H9 (cell line): ENCODE data around the gene HACD1. TPM values are rescaled to one million over a fixed set of nuclear protein-coding genes. Genes with fewer than 3 reads are reported as not detected.

ENCODE experiments used
- DNase-seq: peaks from one replicate; pipeline ENCODE4 v3.0.0-alpha.2; 2017
- H2AFZ ChIP-seq: one replicate; pipeline ENCODE4 v1.6.1; 2013; ENCODE audit warnings: mild to moderate bottlenecking, low read length, control low read depth, moderate library complexity
- H2AK5ac ChIP-seq: 2 replicates; pipeline ENCODE4 v1.6.1; 2013; ENCODE audit warnings: low read length, control low read depth, mixed read lengths; ENCODE audit not compliant: insufficient read length
- H2BK120ac ChIP-seq: one replicate; pipeline ENCODE4 v1.6.1; 2013; ENCODE audit warnings: low read depth, mild to moderate bottlenecking, low read length, control low read depth, inconsistent platforms; ENCODE audit not compliant: poor library complexity, severe bottlenecking
- H2BK12ac ChIP-seq: 2 replicates; pipeline ENCODE4 v1.6.1; 2013; ENCODE audit warnings: low read length, control low read depth, mixed read lengths, low read depth; ENCODE audit not compliant: insufficient read length
- H2BK15ac ChIP-seq: 2 replicates; pipeline ENCODE4 v1.6.1; 2013; ENCODE audit warnings: low read depth, low read length, control low read depth
- H2BK20ac ChIP-seq: one replicate; pipeline ENCODE4 v1.6.1; 2013; ENCODE audit warnings: low read depth, mild to moderate bottlenecking, low read length, control low read depth, inconsistent platforms; ENCODE audit not compliant: poor library complexity, severe bottlenecking
- H2BK5ac ChIP-seq: 2 replicates; pipeline ENCODE4 v1.6.1; 2013; ENCODE audit warnings: low read length, control low read depth, mixed read lengths; ENCODE audit not compliant: insufficient read length
- H3K14ac ChIP-seq: 2 replicates; pipeline ENCODE4 v1.6.1; 2013; ENCODE audit warnings: low read length, control low read depth; ENCODE audit not compliant: insufficient read depth
- H3K18ac ChIP-seq: 2 replicates; pipeline ENCODE4 v1.6.1; 2013; ENCODE audit warnings: low read depth, mild to moderate bottlenecking, mixed read lengths, low read length, control low read depth; ENCODE audit not compliant: insufficient read length
- H3K23ac ChIP-seq: 2 replicates; pipeline ENCODE4 v1.6.1; 2013; ENCODE audit warnings: low read length, control low read depth, mixed read lengths, low read depth; ENCODE audit not compliant: insufficient read length
- H3K23me2 ChIP-seq: 2 replicates; pipeline ENCODE4 v1.6.1; 2013; ENCODE audit warnings: low read depth, mild to moderate bottlenecking, mixed read lengths, low read length, control low read depth; ENCODE audit not compliant: insufficient read length, poor library complexity, severe bottlenecking
- H3K27ac ChIP-seq: 2 replicates; pipeline ENCODE4 v1.5.1; 2013; ENCODE audit warnings: low read length, control low read depth, mixed read lengths, low read depth; ENCODE audit not compliant: insufficient read length
- H3K27me3 ChIP-seq: 2 replicates; pipeline ENCODE4 v1.6.1; 2013; ENCODE audit warnings: low read length, control low read depth, inconsistent platforms; ENCODE audit not compliant: insufficient read depth
- H3K4ac ChIP-seq: 2 replicates; pipeline ENCODE4 v1.6.1; 2013; ENCODE audit warnings: low read depth, mild to moderate bottlenecking, control low read depth, inconsistent platforms, low read length, moderate library complexity
- H3K4me1 ChIP-seq: 2 replicates; pipeline ENCODE4 v1.6.1; 2013; ENCODE audit warnings: low read length, control low read depth, inconsistent platforms; ENCODE audit not compliant: insufficient read depth
- H3K4me2 ChIP-seq: 2 replicates; pipeline ENCODE4 v1.6.1; 2013; ENCODE audit warnings: low read length, control low read depth, mixed read lengths; ENCODE audit not compliant: insufficient read length, insufficient read depth
- H3K56ac ChIP-seq: 2 replicates; pipeline ENCODE4 v1.6.1; 2013; ENCODE audit warnings: low read depth, mild to moderate bottlenecking, mixed read lengths, low read length, control low read depth; ENCODE audit not compliant: insufficient read length
- H3K79me1 ChIP-seq: 2 replicates; pipeline ENCODE4 v1.6.1; 2013; ENCODE audit warnings: low read depth, mild to moderate bottlenecking, moderate library complexity, low read length, control low read depth, inconsistent platforms; ENCODE audit not compliant: insufficient read depth, poor library complexity, severe bottlenecking
- H3K79me2 ChIP-seq: 2 replicates; pipeline ENCODE4 v1.6.1; 2013; ENCODE audit warnings: low read length, control low read depth, inconsistent platforms; ENCODE audit not compliant: insufficient read depth
- H3K9ac ChIP-seq: 2 replicates; pipeline ENCODE4 v1.6.1; 2013; ENCODE audit warnings: low read length, control low read depth, mixed read lengths; ENCODE audit not compliant: insufficient read length; ENCODE audit errors: extremely low read depth
- H3K9me3 ChIP-seq: one replicate; pipeline ENCODE4 v1.6.1; 2013; ENCODE audit warnings: low read depth, low read length, inconsistent platforms; ENCODE audit not compliant: control insufficient read depth
- H3T11ph ChIP-seq: one replicate; pipeline ENCODE4 v1.6.1; 2013; ENCODE audit warnings: mild to moderate bottlenecking, low read length, control low read depth, inconsistent platforms
- H4K20me1 ChIP-seq: one replicate; pipeline ENCODE4 v1.6.1; 2013; ENCODE audit not compliant: control insufficient read depth, insufficient read length, insufficient read depth
- H4K5ac ChIP-seq: 2 replicates; pipeline ENCODE4 v1.6.1; 2013; ENCODE audit warnings: low read depth, mild to moderate bottlenecking, mixed read lengths, low read length, control low read depth; ENCODE audit not compliant: insufficient read length
- H4K8ac ChIP-seq: replicated peaks from 2 replicates; pipeline ENCODE4 v1.6.1; 2013; ENCODE audit warnings: low read length, control low read depth, mixed read lengths, low read depth; ENCODE audit not compliant: insufficient read length
- H4K91ac ChIP-seq: 2 replicates; pipeline ENCODE4 v1.6.1; 2013; ENCODE audit warnings: low read depth, mild to moderate bottlenecking, moderate library complexity, mixed read lengths, low read length, control low read depth; ENCODE audit not compliant: insufficient read length
- H3K27ac Mint-ChIP-seq, 3 experiments: 2 replicates in 2 of 3; 3 replicates in 1 of 3; pipeline ENCODE4 v1.8.0; 2020 to 2021; ENCODE audit warnings: mixed read lengths in 3 of 3, mild to moderate bottlenecking in 1 of 3, moderate library complexity in 1 of 3
- H3K27me3 Mint-ChIP-seq: 2 replicates; pipeline ENCODE4 v1.8.0; 2021; ENCODE audit warnings: low read depth, mild to moderate bottlenecking, moderate library complexity, mixed read lengths
- H3K36me3 Mint-ChIP-seq, 3 experiments: 2 replicates in 2 of 3; 3 replicates in 1 of 3; pipeline ENCODE4 v1.8.0; 2020 to 2021; ENCODE audit warnings: low read depth in 3 of 3, mixed read lengths in 3 of 3; ENCODE audit not compliant: insufficient read depth in 1 of 3
- H3K4me1 Mint-ChIP-seq, 2 experiments: 2 replicates each; pipeline ENCODE4 v1.8.0; 2020; ENCODE audit warnings: mixed read lengths in 2 of 2
- H3K4me3 Mint-ChIP-seq, 2 experiments: 2 replicates in 1 of 2; 3 replicates in 1 of 2; pipeline ENCODE4 v1.8.0; 2020 to 2021; ENCODE audit warnings: mild to moderate bottlenecking in 2 of 2, mixed read lengths in 2 of 2, moderate library complexity in 1 of 2
- H3K9me3 Mint-ChIP-seq, 2 experiments: 2 replicates in 1 of 2; 3 replicates in 1 of 2; pipeline ENCODE4 v1.8.0; 2020; ENCODE audit warnings: mild to moderate bottlenecking in 2 of 2, mixed read lengths in 2 of 2, moderate library complexity in 1 of 2
- CTCF ChIP-seq: fragments of 200-600 bp; sonication (generic); conservative IDR thresholded peaks from 3 replicates; pipeline ENCODE4 v1.8.0; 2021; ENCODE audit warnings: antibody characterized with exemption, mild to moderate bottlenecking
- WGBS: extraction: QIAGEN DNeasy Blood & Tissue Kit; methylation state at CpG from one replicate; pipeline ENCODE4 v1.1.7; 2013; ENCODE audit warnings: missing lambda C conversion rate, low lambda C conversion rate, mixed read lengths; ENCODE audit not compliant: insufficient read length; ENCODE audit errors: extremely low coverage; 5-methylcytosine and 5-hydroxymethylcytosine counted together
- total RNA-seq: library from RNA; stranded (reverse); gene quantifications from 2 replicates; pipeline ENCODE4 v1.2.1, GENCODE V29; 2021

Gene HACD1
- total RNA-seq, 1 experiment from 2014 or later = 25.0 TPM

GRCh38 chr10:17649836-17650235, 32.7 kb upstream of the HACD1 start:
- no peak overlapping the region for H3K56ac ChIP-seq
- no CpG with 5 or more reads among the region's 2 CpGs for WGBS
- no peak overlapping the region for H4K8ac ChIP-seq
- DNase-seq = no peak
- TF ChIP-seq CTCF = no peak
- H2BK5ac ChIP-seq = no peak overlapping the region
- no peak overlapping the region for H2BK12ac ChIP-seq
- H3K4me3 Mint-ChIP-seq = no peak overlapping the region
- peaks cover 13% of the 10 kb centered on the region for H3K9me3 ChIP-seq
- no peak overlapping the region for H3K14ac ChIP-seq
- H3K4me1 ChIP-seq = peaks cover 3% of the 10 kb centered on the region; the same call in 1 of the 2 replicates
- H4K20me1 ChIP-seq = no peaks in the 10 kb centered on the region
- no peak overlapping the region for H2AK5ac ChIP-seq
- H2AFZ ChIP-seq = no peak overlapping the region
- H3K9me3 Mint-ChIP-seq = peaks cover 15 to 27% of the 10 kb centered on the region in 2 experiments
- no peak overlapping the region for H4K5ac ChIP-seq
- H3K27me3 ChIP-seq = no peaks in the 10 kb centered on the region
- peaks cover 30 to 39% (median 34%) of the 10 kb centered on the region in 3 experiments for H3K36me3 Mint-ChIP-seq
- H3K79me2 ChIP-seq = peaks cover 37% of the 10 kb centered on the region
- H3K9ac ChIP-seq = no peak overlapping the region
- H3K27me3 Mint-ChIP-seq = no peaks in the 10 kb centered on the region
- no peak overlapping the region for H2BK120ac ChIP-seq
- 0 out of 7 replicates have a peak overlapping the region, but pooled peaks of 1 of the 3 experiments have one; percentile 47 for H3K27ac Mint-ChIP-seq
- peaks cover 11% of the 10 kb centered on the region for H3K79me1 ChIP-seq
- H3K23me2 ChIP-seq = peaks cover 1% of the 10 kb centered on the region
- no peak overlapping the region for H2BK20ac ChIP-seq
- peaks cover 29 to 45% of the 10 kb centered on the region in 2 experiments for H3K4me1 Mint-ChIP-seq
- H4K91ac ChIP-seq = no peak overlapping the region
- no peak overlapping the region for H3K4me2 ChIP-seq
- H3K4ac ChIP-seq = no peak overlapping the region; the same call in 1 of the 2 replicates
- H3K18ac ChIP-seq = no peak overlapping the region
- no peak overlapping the region for H3K23ac ChIP-seq
- H3T11ph ChIP-seq = no peak overlapping the region
- peak overlapping the region; percentile 51 for H3K27ac ChIP-seq
- no peak overlapping the region for H2BK15ac ChIP-seq
